GM19238 (cell line): ENCODE data around the gene CYB5R3.
A peak's percentile ranks its signal among the peaks of the same experiment; 100 is the strongest.

Source experiments
- DNase-seq: peaks from one replicate; pipeline ENCODE4 v3.0.0; 2011; ENCODE audit warnings: low spot score; ENCODE audit not compliant: insufficient read length

The CYB5R3 gene

DNA sequence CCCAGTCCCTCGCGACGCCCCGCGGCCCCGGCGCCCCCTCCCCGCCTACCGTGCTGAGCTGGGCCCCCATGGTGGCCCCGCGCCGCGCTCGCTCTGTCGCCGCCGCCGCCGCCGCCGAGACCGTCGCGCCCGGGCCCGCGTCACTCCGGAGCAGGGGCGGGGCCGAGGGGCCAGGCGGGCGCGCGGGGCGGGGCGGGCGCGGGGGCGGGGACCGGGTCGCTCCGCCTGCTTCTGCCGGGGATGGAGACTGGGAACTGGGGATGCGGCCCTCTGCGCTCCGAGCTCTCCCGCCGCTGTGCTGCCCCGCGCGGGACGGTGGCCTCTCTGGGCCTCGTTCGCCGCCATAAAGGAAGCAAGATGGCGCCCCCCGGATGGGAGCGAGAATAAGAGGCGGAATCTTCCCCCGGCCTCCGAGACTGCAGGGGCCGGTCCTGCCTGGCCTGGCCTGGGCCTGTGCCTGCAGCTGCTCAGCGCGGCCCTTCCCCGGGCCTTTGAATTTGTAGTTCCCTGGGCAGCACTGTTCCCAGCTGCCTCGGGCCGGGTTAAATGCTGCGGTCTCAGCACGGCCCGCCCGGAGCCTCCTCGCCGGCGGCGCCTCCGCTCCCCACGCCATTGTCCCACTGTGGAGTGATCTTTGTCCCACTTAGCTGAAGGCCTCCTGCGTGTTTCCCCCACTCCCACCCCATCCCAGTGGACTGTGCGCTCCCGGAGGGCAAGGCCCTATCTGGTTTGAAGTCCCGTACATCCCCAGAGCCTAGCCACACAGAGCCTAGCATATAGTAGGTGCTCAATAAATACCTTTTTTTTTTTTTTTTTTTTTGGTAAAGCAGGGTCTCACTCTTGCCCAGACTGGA, at the start of gene CYB5R3:
Gene CYB5R3 (minus strand): TSS at position 147 of the 854 bp plus-strand sequence. CDS start 77 bp downstream, at position 70.
- peak; percentile 94 for DNase-seq

DNA sequence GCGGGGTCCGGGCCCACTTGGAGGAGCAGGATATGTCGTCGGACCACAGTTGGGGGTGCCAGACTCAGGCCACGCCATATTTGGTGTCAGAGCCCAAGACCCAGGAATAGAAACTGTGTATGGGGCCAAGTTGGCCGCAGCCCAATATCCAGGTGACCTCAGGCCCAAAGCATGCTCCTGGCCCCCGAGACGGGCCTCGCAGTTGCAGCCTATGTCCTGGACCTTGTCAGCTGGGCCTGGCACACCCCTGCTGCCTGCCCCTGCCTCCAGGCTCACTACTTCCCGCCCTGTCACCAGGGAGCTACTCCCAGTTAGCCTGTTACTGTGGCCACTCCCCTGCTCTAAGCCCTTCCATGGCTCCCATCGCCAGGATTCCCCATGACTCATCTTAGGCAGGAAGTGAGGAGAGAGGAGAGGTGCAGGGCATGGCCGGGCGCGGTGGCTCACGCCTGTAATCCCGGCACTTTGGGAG, 48.4 kb upstream of the CYB5R3 start:
- DNase-seq = no peak

DNA sequence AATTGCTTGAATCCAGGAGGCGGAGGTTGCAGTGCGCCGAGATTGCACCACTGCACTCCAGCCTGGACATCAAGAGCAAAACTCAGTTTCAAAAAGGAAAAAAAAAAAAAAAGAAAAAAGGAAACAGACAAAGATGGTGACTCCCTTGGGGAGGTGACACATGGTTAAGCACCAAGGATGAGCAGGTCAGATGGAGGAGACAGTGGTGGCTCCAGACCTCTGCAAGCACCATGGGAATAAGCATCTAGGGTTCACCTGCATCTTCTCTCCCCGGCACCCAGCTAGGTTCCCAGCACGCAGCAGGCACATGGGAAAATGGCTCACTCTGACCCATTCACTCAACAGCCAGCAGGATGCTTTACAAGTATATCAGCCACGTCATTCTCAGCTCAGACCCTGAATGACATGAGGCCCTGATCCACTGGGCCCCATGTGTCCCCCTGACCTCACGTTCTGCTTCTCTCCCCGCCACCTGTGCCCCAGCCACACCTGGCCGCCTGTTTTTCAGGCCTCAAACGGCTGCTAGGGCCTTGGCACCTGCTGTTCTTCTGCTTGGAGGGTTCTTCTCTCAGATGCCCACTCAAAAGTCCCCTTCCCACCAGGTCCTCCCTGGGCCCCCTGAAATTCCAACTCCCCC, 47.3 kb upstream of the CYB5R3 start:
- DNase-seq = no peak

DNA sequence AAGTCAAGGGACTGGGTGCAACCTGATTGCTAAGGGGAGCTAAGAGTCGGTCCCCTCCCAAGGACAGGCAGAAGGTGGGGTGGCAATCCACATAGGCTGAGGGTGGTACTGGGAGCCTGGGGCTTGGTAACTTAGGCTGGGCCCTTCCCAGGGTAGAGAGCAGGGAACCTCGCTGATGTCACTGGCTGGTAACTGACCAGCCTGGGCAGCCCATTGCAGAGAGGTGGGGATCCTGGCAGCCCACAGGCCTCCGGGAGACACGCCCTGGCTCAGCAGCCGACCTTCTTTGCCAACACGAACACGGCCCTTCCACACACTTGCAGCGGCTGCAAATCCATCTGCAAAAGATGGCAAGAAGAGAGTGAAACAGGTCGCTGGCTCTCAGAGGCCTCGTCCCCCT, 46.1 kb upstream of the CYB5R3 start:
- DNase-seq = no peak

DNA sequence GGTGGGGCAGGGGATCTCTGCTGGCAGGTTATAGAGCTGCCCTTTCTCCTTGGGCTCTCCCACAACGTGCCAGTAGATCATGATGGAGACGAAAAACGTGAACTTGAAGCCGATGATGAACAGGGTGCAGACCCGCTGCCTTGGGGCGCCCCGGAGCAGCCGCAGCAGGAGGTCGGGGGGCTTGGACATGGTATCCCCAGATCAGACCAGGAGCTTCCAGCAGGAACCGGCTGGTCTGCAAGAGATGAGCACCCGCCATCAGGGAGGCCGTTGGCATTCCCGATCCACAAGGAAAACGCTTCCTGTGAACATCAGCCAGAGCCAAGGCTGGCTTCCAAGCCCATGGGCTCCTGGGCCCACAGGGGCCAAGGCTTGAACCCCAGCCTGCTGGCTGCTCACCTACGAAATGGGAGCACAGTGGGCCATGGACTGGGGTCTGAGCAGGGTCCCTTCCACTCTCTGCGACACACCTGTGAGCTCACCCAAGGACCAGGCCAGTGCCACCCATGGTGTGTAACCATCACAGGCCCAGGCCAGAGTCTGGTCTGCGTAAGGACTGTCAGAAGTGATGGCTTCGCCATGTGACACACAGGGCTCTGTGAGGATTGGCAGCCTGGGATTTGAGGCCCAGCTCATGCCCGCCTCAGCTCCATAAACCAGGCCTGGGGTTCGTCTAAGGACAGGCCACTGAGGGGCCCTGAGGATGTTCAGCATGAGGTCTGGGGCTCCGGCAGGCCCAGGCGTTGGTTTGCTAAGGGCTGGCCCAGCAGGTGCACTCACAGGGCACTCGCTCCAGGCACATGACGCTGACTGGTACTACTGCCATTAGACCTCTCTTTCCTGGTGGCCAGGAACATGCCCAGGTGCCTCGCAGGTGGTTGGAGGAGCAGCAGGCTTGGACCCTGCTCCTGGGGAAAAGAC, 44.8 kb upstream of the CYB5R3 start:
- DNase-seq = no peak

DNA sequence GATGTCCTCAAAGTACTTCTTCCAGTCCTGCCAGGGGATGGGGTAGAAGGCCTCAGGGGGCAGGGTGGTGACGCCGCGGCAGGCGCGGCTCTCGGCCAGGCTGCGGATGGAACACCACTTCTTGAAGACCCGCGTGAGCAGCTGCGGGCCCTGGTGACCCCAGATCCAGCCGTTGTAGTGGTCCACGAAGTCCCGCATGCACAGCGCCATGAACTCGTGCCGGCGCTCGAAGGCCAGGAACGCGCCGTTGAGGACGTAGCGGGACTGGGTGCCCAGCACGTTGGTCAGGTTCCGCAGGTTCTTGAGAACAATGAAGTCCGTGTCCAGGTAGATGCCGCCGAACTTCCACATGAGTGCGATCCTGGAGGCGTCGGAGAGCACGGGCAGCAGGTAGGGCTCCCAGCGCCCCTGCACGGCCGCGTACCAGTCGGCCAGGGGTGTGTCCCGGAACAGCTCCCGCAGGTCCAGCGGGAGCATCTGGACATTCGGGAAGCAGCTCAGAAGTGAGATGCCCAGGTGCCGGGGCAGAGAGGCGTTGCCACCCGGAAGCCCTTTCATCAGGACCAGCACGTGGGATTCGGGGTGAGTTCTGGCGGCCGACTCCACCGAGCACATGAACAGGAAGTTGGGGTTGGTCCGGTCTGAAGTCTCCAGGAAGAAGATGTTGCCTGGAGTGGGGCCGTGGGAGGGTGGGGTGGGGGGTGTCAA, 44.0 kb upstream of the CYB5R3 start:
- DNase-seq = no peak

DNA sequence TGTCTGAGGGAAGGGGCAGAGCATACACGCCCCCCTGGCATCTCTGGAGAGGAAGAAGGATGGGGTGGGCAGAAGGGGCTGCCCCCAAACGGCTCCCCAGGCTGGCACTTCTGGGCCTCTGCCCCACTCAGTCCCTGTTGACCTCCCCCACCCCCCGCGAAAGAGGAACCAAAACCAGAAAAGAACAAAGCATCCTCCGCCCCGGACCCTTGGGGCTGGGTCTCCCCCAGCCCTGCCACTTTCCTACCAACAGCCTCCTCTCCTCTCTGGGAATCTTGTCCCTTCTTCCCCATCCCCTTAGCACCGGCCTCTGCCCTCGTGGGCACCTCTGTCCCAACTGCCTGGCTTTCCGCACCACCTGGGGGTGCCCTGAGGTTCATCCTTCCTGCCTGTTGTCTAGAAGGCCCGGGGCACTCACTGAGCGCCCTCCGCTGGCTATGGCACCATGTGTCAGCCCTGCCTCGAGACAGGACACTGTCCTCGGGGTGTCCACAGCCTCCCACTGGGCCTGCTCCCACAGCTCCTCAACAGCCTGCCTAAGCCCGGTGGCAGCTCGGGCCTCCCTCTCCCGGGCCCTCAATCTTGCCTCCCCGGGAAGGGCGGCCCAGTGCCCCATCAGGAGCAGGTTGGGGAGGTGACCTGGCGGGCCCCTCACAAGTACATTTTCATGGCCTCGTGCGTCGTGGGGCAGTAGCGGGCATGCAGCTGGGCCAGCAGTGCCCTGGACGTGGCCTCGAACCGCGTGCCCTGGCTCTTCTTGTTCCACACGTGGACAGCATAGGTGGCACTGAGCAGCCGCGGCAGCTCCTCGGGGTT, 43.3 kb upstream of the CYB5R3 start:
- peak; percentile 54 for DNase-seq

DNA sequence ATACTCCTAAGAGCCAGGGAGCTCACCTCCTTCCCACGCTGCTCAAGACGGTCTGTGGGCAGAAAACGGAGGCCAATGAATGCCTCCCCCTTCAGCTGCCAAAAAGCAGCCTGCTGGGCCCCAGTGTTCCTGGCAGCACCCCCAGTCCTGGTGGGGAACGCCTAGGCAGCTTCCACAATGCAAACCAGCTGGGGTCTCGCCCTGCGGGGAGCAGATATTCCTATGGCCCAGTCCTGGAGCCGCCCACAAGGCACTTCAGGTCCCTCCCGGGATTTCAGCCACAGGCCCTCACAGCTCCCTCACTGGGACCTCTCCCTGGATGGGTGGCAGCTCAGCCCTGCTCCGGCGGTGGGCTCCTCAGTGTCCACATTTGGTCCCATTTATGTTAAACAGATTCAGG, 42.2 kb upstream of the CYB5R3 start:
- no peak for DNase-seq

DNA sequence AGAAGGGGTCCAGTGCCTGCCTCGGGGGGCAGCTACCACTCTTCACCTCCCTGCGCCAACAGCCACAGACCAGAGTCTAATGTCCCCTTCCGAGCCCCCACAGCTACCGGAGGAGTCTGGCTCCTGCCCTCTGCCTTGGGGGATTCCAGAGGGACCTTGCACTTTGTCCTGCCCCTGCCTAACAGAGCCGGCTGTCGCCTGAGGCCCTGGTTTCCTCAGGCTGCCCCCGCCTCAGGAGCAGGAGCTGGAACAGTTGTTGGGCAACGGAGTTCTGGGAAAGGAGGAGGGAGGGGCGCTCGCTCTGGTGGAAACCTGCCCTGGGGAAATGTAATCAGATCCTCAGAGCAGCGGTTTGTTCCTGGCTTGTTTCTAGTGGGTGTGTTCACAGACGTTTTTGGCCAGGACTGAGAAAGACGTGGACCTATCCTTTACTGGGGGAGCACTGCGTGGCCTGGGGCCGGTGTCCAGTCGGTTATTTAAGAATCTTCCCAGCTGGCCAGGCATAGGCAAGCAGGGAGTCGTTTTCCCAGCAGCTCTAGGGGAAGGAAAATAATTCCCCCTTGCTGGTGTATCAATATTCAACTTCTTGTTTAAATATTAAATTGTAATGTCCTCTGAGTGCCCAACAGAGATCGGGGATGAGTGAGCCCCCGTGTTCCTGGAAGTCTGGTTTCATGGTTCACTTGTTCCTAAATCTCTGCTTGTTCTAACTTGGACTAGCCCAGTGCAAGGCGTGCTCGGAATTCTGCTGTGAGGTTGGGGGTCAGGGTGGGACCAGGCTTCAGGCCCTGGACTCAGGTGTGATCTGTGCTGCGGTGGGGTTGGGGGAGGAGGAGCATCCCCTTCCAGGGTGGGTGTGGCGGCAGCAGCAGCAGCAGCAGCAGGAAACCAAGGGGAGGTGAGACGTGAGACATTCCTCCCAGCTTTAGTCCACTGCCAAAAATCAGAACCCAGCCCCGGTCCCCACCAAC, 39.3 kb upstream of the CYB5R3 start:
- no peak for DNase-seq

DNA sequence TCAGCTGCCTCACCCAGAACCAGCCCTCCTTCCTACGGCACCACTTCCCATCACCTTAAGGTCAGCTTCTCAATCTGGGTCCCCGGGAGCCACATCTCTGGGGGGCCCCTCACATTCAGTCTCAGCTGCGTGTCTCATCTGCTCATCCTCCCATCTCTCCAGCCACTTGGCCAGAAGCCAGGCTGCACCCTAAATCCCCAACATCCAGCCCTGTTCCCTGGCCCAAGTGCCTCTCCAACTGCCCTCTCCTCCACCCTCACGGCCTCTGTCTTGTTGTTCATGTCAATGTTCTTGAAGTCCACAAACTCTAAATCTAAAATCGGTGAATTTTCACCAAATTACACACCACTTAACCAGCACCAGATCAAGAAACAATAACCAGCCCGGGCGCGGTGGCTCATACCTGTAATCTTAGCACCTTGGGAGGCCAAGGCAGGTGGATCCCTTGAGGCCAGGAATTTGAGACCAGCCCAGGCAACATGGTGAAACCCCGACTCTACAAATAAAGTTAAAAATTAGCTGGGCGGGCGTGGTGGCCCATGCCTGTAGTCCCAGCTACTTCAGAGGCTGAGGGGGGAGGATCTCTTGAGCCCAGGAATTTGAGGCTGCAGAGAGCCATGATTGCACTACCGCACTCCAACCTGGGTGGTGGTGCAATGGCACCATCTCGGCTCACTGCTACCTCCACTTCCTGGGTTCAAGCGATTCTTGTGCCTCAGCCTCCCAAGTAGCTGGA, 37.7 kb upstream of the CYB5R3 start:
- DNase-seq = no peak

DNA sequence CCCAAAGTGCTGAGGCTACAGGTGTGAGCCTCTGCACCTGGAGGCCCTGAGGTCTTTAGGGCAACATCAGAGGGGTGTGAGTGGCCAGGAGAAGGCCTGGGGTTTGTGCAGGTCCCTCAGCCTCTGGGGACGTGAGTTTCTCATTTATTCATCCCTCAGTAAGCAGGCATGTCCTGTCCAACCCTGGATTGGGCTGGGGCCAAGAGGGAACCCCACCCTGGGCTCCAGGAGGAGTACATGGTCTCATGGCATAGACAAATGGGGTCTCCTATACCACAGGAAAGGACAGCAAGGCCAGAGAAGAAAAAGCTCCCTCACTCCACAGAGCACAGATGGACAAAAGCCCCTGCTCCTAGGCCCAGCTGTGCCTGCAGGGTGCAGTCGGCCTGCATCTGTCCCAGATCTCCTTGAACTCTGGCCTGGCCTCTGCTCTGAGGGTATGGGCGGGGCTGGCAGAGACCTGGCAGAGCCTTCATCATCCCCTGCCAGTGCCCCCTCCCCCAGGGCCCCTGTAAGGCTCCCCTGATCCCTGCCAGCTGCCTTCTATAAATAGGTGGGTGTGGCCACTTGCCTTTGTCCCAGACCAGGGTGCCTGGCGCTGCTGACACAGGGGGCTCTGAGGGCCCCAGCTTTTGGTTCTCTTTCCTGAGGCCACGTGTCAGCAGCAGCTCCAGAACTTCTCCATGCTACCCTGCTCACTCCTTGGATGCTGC, 36.9 kb upstream of the CYB5R3 start:
- no peak for DNase-seq

DNA sequence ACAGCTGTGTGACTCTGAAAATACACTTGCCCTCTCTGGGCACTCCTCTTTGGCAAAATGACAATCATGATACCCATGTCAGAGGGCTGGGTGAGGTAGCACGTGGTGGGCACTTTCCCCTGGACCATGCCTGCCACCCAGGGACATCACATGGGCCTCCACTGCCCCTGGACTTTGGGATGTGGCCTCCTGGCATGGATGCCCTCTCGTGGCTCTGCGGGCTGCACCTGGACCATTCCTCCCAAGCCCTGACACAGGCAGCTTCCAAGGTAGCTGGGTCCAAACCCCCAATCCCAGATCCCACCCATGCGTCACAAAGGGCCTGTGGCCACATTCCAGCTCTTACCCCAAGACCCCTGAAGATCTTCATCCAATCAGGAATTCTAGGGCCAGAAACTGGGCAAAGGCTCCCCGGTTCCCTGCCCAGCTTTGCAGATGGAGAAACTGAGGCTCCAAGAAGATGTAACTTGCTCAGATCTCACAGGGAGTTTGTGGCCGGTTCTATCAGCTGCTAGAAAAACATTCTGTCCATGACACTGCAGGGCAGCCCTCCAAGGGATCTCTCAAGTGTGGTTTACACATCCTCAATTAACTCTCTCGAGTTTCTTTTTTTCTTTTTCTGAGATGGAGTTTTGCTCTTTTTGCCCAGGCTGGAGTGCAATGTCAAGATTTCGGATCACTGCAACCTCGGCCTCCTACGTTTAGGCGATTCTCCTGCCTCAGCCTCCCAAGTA, 35.4 kb upstream of the CYB5R3 start:
- no peak for DNase-seq

DNA sequence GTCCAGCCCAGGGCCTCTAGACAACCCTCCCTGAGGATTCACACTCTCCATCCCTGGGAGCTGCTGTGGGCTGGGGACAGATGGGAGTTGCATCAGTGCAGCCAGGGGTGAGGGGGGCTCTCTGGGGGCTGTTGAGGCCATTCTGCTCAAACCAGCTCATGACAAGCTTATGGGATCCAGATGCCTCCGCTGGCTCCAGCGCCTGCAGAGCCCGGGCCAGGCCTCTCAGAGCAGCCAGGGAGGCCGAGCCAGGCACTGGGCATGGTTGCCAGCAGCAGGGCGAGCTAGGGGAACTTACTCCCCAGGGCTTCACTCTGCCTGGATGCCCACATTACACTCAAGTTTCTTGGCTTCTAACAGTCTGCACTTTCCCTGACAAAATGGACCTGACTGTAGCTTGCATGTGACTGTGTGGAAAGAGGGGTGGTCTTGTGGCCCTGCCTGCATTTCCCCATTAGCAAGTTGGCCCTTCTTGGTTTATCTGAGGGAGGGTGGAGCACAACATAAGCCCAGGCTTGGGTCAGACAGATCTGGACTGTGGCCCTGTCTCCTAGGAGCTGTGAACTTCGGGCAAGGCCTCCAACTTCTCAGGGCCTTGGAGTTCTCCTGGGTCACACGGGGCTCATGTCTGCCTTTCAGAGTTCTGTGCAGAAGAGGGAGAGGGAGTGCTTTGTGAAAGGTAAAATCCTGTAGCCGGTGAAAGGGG, 34.5 kb upstream of the CYB5R3 start:
- no peak for DNase-seq

DNA sequence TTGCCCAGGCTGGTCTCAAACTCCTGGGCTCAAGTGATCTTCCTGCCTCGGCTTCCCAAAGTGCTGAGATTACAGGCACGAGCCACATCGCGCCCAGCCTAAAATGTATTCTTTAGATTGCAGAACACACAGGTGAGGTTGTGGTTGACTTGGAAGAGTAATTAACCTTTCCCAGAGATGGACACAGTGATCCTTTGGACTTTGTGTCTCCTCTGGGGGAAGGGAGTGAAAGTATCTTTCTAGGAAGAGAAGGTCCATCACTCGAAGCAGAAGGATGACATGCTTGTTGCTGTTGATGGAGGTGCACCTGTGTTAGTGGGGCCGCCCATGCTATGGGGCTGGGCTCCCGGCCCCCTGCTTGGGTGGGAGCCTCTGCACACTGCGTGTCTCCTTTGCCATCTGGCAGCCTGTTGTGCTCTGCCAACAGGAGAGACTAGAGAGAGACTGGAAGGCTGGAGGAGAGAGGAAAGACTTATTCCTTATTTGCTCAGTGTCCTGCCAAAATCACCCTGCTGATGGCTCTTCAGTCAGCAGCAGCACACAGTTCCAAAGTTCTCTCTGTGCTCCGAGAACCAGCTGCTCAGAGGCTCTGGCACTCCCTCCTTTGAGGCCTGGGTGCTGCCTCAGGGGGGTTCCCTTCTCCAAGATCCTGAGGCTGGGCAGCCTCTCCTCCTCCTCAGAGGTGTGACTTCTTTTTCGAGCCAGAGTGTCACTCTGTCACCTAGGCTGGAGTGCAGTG, 33.1 kb upstream of the CYB5R3 start:
- DNase-seq = no peak

DNA sequence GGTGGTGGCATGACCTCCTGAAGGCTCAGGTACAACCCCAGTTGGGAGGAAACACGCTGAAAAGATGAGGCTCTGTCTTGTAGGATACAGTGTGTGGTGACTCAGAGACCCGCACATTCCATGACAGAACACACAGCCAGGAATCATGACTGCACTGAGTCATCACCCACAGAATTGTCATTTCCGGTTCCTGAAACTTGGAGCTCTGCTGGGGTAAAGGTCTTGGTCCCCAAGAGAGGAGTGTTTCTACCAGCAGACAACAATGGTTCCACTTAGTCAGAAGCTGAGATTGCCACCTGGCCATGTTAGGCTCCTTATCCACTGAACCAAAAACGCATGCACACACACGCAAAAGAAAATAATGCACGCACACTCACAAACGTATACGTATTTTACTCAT, 31.5 kb upstream of the CYB5R3 start:
- no peak for DNase-seq

DNA sequence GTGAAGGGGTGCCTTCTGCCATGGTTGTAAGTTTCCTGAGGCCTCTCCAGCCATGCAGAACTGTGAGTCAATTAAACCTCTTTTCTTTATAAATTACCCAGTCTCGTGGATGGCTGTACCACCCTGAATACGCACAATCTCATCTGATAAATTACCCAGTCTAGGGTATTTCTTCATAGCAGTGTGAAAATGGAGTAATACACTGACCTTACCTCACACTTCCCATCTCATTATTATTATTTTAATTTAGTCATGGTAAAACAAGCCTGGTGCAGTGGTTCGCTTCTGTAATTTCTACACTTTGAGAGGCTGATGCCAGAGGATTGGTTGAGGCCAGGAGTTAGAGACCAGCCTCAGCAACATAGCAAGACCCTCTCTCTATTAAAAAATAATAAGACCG, 30.5 kb upstream of the CYB5R3 start:
- no peak for DNase-seq
